Peyer's patch (tissue), 4 donors: ENCODE results near the gene ZCCHC8. TPM values are rescaled to one million over a fixed set of nuclear protein-coding genes. Genes with fewer than 3 reads are reported as not detected.

Source experiments
- DNase-seq, 3 donors: peaks; one replicate each; pipeline ENCODE4 v3.0.0-alpha.2; 2017 to 2019
- H3K27ac ChIP-seq, 4 donors: fragments of 200-600 bp; sonication (generic); one replicate each; pipeline ENCODE4 v1.5.1; 2016 to 2019
- H3K27me3 ChIP-seq, 2 donors: fragments of 200-600 bp; sonication (generic); one replicate each; pipeline ENCODE4 v1.5.1; 2019
- H3K36me3 ChIP-seq, 3 donors: fragments of 200-600 bp; sonication (generic); one replicate each; pipeline ENCODE4 v1.5.1; 2016 to 2019
- H3K4me1 ChIP-seq, 4 donors: fragments of 200-600 bp; sonication (generic); one replicate each; pipeline ENCODE4 v1.5.1; 2016 to 2019
- H3K4me3 ChIP-seq, 4 donors: fragments of 200-600 bp; sonication (generic); 1 replicate in 3 of 4; 2 replicates in 1 of 4; pipeline ENCODE4 v1.5.1; 2016 to 2019; ENCODE audit warnings: mild to moderate bottlenecking in 1 of 4
- H3K9me3 ChIP-seq, 4 donors: fragments of 200-600 bp; sonication (generic); one replicate each; pipeline ENCODE4 v1.5.1; 2016 to 2019; ENCODE audit warnings: mild to moderate bottlenecking in 1 of 4
- CTCF ChIP-seq, 6 experiments: fragments of 450-650 bp in 4 of 6; fragments of 200-600 bp in 2 of 6; sonication (generic) in 1 of 6; IDR thresholded peaks; one replicate each; pipeline ENCODE4 v1.5.1; 2017 to 2019; ENCODE audit warnings: antibody characterized with exemption in 6 of 6, mild to moderate bottlenecking in 3 of 6, moderate library complexity in 1 of 6
- POLR2A ChIP-seq, 2 donors: fragments of 450-650 bp; IDR thresholded peaks; one replicate each; pipeline ENCODE4 v1.5.1; 2017; ENCODE audit warnings: antibody characterized with exemption in 2 of 2, mild to moderate bottlenecking in 2 of 2, moderate library complexity in 2 of 2
- total RNA-seq, 4 donors: library from RNA; depleted of rRNA; stranded (reverse); fragments of >200 nt; gene quantifications; one replicate each; pipeline ENCODE4 v1.1.0, GENCODE V29; 2016

The ZCCHC8 gene
- total RNA-seq, 4 donors from 2014 or later, result 20.5 to 59.4 (median 28.4) TPM

- no peak for DNase-seq
These were observed 36.3 kb upstream of the ZCCHC8 start for GRCh38 chr12:122537021-122537420.

GRCh38 chr12:122533856-122534255 lies 33.1 kb upstream of the ZCCHC8 start:
- Histone ChIP-seq H3K36me3 (peaks cover 0 to 7% (median 0%) of the 10 kb centered on the region in 3 donors), H3K27me3 (no peaks in the 10 kb centered on the region), H3K27ac (no peak overlapping the region), H3K4me1 (no peaks in the 10 kb centered on the region), H3K4me3 (no peak overlapping the region), H3K9me3 (no peaks in the 10 kb centered on the region)
- TF ChIP-seq POLR2A (IDR thresholded peaks at IDR 0.05) (no peak), CTCF (IDR thresholded peaks at IDR 0.05) (no peak)
- no peak for DNase-seq

More at GRCh38 chr12:122537021-122537420, 36.3 kb upstream of the ZCCHC8 start:
- H3K27me3 ChIP-seq, result no peaks in the 10 kb centered on the region
- H3K4me1 ChIP-seq, result no peaks in the 10 kb centered on the region
- no peak overlapping the region for H3K4me3 ChIP-seq
- no peaks in the 10 kb centered on the region for H3K9me3 ChIP-seq
- no peak overlapping the region for H3K27ac ChIP-seq
- H3K36me3 ChIP-seq, result peaks cover 0 to 11% (median 0%) of the 10 kb centered on the region in 3 donors
- TF ChIP-seq POLR2A (IDR thresholded peaks at IDR 0.05) (no peak), CTCF (IDR thresholded peaks at IDR 0.05) (no peak)

GRCh38 chr12:122528992-122529391 lies 28.3 kb upstream of the ZCCHC8 start:
- no peak overlapping the region for H3K4me3 ChIP-seq
- TF ChIP-seq CTCF (IDR thresholded peaks at IDR 0.05) (no peak), POLR2A (IDR thresholded peaks at IDR 0.05) (no peak)
- no peaks in the 10 kb centered on the region for H3K9me3 ChIP-seq
- no peaks in the 10 kb centered on the region for H3K27me3 ChIP-seq
- H3K27ac ChIP-seq, result no peak overlapping the region
- no peak for DNase-seq
- H3K36me3 ChIP-seq, result peaks cover 0 to 4% (median 0%) of the 10 kb centered on the region in 3 donors
- H3K4me1 ChIP-seq, result peaks cover 0 to 20% (median 6%) of the 10 kb centered on the region in 4 donors

- no peak overlapping the region for H3K27ac ChIP-seq
- peaks cover 0 to 25% (median 8%) of the 10 kb centered on the region in 4 donors for H3K4me1 ChIP-seq
- no peaks in the 10 kb centered on the region for H3K27me3 ChIP-seq
- TF ChIP-seq CTCF (IDR thresholded peaks at IDR 0.05) (no peak), POLR2A (IDR thresholded peaks at IDR 0.05) (no peak)
- no peaks in the 10 kb centered on the region for H3K9me3 ChIP-seq
- no peak for DNase-seq
- peaks cover 0 to 4% (median 0%) of the 10 kb centered on the region in 3 donors for H3K36me3 ChIP-seq
- H3K4me3 ChIP-seq, result no peak overlapping the region
These were observed 27.9 kb upstream of the ZCCHC8 start for GRCh38 chr12:122528582-122528981.

- Histone ChIP-seq H3K27me3 (no peaks in the 10 kb centered on the region), H3K27ac (peak overlapping the region; percentile 95 to 99 (median 98)), H3K4me1 (peaks cover 0 to 35% (median 11%) of the 10 kb centered on the region in 4 donors), H3K36me3 (peaks cover 0 to 4% (median 0%) of the 10 kb centered on the region in 3 donors), H3K4me3 (peak overlapping the region; percentile 58 to 73 (median 68)), H3K9me3 (no peaks in the 10 kb centered on the region)
- DNase-seq, result peak in 1 of 3 donors; percentile 58
- TF ChIP-seq POLR2A (IDR thresholded peaks at IDR 0.05), result no peak
- no peak for TF ChIP-seq CTCF (IDR thresholded peaks at IDR 0.05)
These were observed 26.8 kb upstream of the ZCCHC8 start for GRCh38 chr12:122527478-122527944.
